Hepatocyte (in vitro differentiated cells): Measurements from ENCODE around the gene RASGRP2.
A peak's percentile ranks its signal among the peaks of the same experiment; 100 is the strongest.

Experiments used
- EZH2 ChIP-seq: fragments of 200-600 bp; sonication (generic); IDR thresholded peaks from 2 replicates; pipeline ENCODE4 v1.6.1; 2016; ENCODE audit warnings: antibody characterized with exemption, mild to moderate bottlenecking, borderline replicate concordance
- TF ChIP-seq, protein P1 (sequence below): fragments of 200-600 bp; sonication (generic); IDR thresholded peaks from 2 replicates; pipeline ENCODE4 v1.5.1; 2016; ENCODE audit warnings: antibody characterized with exemption, mild to moderate bottlenecking; ENCODE audit not compliant: poor library complexity

DNA sequence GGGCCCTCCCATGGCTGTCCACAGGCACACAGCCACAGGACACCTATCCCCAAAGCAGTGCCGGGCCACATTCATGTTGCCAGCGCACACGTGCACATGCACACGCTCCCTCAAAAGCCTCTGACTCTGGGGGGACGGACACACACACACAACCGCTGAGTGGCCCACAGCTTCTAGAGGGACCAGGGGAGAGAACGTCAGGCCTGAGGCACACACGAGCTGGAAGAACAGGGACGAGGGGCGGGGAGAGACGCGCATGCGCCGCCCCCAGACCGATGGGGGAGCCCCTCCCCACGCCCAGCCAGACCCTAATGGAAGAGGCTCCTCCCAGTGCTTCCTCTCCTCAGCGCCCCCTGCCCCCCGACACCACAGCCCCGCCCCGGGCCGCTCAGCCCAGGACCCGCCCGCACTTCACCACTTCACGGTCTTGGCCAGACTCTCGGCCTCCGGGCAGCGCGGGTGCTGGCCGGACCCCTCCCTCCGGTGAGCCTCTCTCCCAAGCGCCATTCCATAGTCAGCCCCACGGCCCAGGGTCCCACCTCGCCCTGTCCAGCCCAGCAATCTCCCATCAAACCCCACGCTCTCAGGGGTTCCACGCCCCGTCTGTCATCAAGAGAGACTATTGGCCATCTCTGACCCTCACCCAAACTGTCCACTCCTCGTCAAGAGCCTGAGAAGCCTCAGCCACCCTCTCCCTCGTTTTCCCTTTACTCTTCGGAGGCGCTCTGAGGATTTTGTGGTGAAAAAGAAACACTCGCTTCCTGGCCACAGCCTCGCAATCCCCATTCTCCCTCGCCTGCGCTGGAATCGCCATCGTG is 32.6 kb downstream of the RASGRP2 start:
- TF ChIP-seq, protein P1, sequence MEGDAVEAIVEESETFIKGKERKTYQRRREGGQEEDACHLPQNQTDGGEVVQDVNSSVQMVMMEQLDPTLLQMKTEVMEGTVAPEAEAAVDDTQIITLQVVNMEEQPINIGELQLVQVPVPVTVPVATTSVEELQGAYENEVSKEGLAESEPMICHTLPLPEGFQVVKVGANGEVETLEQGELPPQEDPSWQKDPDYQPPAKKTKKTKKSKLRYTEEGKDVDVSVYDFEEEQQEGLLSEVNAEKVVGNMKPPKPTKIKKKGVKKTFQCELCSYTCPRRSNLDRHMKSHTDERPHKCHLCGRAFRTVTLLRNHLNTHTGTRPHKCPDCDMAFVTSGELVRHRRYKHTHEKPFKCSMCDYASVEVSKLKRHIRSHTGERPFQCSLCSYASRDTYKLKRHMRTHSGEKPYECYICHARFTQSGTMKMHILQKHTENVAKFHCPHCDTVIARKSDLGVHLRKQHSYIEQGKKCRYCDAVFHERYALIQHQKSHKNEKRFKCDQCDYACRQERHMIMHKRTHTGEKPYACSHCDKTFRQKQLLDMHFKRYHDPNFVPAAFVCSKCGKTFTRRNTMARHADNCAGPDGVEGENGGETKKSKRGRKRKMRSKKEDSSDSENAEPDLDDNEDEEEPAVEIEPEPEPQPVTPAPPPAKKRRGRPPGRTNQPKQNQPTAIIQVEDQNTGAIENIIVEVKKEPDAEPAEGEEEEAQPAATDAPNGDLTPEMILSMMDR, result no peak
- TF ChIP-seq EZH2, result peak; percentile 34
